GM18499 (cell line): ENCODE data around the gene CACNA1C.

Experiments
- ATAC-seq: cut with Tn5 transposase; IDR thresholded peaks from one replicate; pipeline ENCODE4 v1.9.1; 2021; ENCODE audit warnings: moderate number of reproducible peaks; ENCODE audit not compliant: insufficient read depth, unreplicated experiment

Gene CACNA1C

GRCh38 chr12:2616763-2617162 is 564.0 kb downstream of the CACNA1C start:
- ATAC-seq: no peak

- no peak for ATAC-seq
These were observed 564.6 kb downstream of the CACNA1C start for GRCh38 chr12:2617365-2617764.

GRCh38 chr12:2618291-2618995 is 565.7 kb downstream of the CACNA1C start:
- no peak for ATAC-seq

GRCh38 chr12:2619136-2619535 is 566.3 kb downstream of the CACNA1C start:
- ATAC-seq: no peak

- ATAC-seq: no peak
These were observed 569.7 kb downstream of the CACNA1C start for GRCh38 chr12:2622460-2622859.

GRCh38 chr12:2623472-2623871 is 570.7 kb downstream of the CACNA1C start:
- ATAC-seq: no peak

GRCh38 chr12:2624543-2625288 is 571.9 kb downstream of the CACNA1C start:
- ATAC-seq: no peak

- no peak for ATAC-seq
These were observed 572.5 kb downstream of the CACNA1C start for GRCh38 chr12:2625289-2625612.

GRCh38 chr12:2627076-2627834 is 574.5 kb downstream of the CACNA1C start:
- no peak for ATAC-seq

- ATAC-seq: no peak
These were observed 575.0 kb downstream of the CACNA1C start for GRCh38 chr12:2627835-2628191.

- ATAC-seq: no peak
These were observed 575.6 kb downstream of the CACNA1C start for GRCh38 chr12:2628401-2628800.

- ATAC-seq: no peak
These were observed 576.3 kb downstream of the CACNA1C start for GRCh38 chr12:2629051-2629450.

- no peak for ATAC-seq
These were observed 579.0 kb downstream of the CACNA1C start for GRCh38 chr12:2631653-2632350.

- ATAC-seq: no peak
These were observed 580.5 kb downstream of the CACNA1C start for GRCh38 chr12:2633176-2633824.

GRCh38 chr12:2633825-2634200 is 581.0 kb downstream of the CACNA1C start:
- ATAC-seq: no peak

- ATAC-seq: no peak
These were observed 581.7 kb downstream of the CACNA1C start for GRCh38 chr12:2634471-2634870.

- no peak for ATAC-seq
These were observed 584.1 kb downstream of the CACNA1C start for GRCh38 chr12:2636741-2637340.

- no peak for ATAC-seq
These were observed 584.6 kb downstream of the CACNA1C start for GRCh38 chr12:2637371-2637770.

- ATAC-seq: no peak
These were observed 585.7 kb downstream of the CACNA1C start for GRCh38 chr12:2638273-2639019.

- no peak for ATAC-seq
These were observed 586.2 kb downstream of the CACNA1C start for GRCh38 chr12:2639020-2639298.
